GM12864 (cell line): ENCODE measurements around the gene ZNF516.

Source experiments
- DNase-seq: peaks from one replicate; pipeline ENCODE4 v3.0.0-alpha.2; 2011; ENCODE audit warnings: low read depth
- H3K4me3 ChIP-seq: 2 replicates; pipeline ENCODE4 v1.5.1; 2011; ENCODE audit warnings: mild to moderate bottlenecking, low read depth, low read length, control low read depth
- CTCF ChIP-seq: IDR thresholded peaks from 2 replicates; pipeline ENCODE4 v1.5.1; 2011; ENCODE audit warnings: low read depth, mild to moderate bottlenecking, moderate library complexity, low read length, control low read depth, inconsistent platforms; ENCODE audit errors: missing control alignments

Gene ZNF516

GRCh38 chr18:76416911-76417310 lies 78.1 kb downstream of the ZNF516 start:
- H3K4me3 ChIP-seq, result no peak overlapping the region
- DNase-seq, result no peak
- no peak for TF ChIP-seq CTCF

GRCh38 chr18:76414936-76415621 lies 80.0 kb downstream of the ZNF516 start:
- no peak for TF ChIP-seq CTCF
- no peak for DNase-seq
- no peak overlapping the region for H3K4me3 ChIP-seq

DNA sequence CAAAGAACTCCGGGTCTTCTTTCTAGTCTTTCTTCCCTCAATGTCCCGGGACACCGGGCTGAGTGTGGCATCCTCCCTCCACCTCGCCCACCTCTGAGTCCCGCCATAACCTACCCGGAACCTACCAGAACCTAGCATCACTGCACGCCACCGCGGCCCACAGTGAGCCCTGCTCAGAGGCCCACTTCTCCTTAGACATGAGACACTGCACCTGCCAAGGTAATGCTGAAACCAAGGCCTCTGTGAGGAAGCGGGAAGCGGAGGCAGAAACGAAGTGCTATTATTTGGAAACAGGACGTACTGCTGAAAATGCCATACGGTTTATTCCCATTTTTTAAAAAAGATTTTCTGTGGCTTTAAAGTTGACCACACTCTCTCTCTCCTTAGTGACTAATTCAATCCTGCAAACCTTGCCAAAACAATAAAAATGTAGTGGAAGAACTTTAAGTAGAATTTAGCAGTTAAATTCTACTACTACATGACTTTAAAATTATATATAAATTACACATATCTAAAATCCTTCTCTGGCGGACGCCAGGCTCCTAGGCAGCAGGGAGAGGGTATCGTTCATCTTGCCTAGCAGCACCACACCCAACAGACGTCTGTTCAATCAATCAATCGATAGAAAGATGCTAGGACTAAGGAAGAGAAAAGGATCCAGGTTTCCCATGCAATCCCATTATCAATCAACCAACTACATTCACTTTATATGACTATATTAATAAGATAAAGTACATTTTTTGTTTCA lies 82.0 kb downstream of the ZNF516 start:
- no peak for DNase-seq
- TF ChIP-seq CTCF, result no peak
- H3K4me3 ChIP-seq, result no peak overlapping the region

GRCh38 chr18:76412010-76412817 lies 82.8 kb downstream of the ZNF516 start:
- no peak overlapping the region for H3K4me3 ChIP-seq
- no peak for DNase-seq
- TF ChIP-seq CTCF, result no peak

GRCh38 chr18:76410660-76411417 lies 84.2 kb downstream of the ZNF516 start:
- H3K4me3 ChIP-seq, result no peak overlapping the region
- no peak for DNase-seq
- no peak for TF ChIP-seq CTCF

- no peak for DNase-seq
- no peak for TF ChIP-seq CTCF
- no peak overlapping the region for H3K4me3 ChIP-seq
These were observed 85.0 kb downstream of the ZNF516 start for GRCh38 chr18:76410033-76410432.
